ENCODE results near the gene CSNK1G1.

The CSNK1G1 gene

GRCh38 chr15:64210371-64210770 is 145.6 kb downstream of the CSNK1G1 start:
- Histone ChIP-seq H3K9ac (ENCODE audit: low read depth, low read length) (no peak overlapping the region), H3K4me1 (ENCODE audit: control insufficient read depth, insufficient read depth, low read length) (no peaks in the 10 kb centered on the region), H3K9me3 (ENCODE audit: control insufficient read depth, insufficient read depth, low read length) (no peaks in the 10 kb centered on the region), H3K4me3 (ENCODE audit: low read depth, low read length) (no peak overlapping the region), H3K36me3 (ENCODE audit: control insufficient read depth, insufficient read depth, low read length) (no peaks in the 10 kb centered on the region), H3K27me3 (ENCODE audit: control insufficient read depth, insufficient read depth, low read length) (no peaks in the 10 kb centered on the region)

GRCh38 chr15:64209680-64210334 is 146.2 kb downstream of the CSNK1G1 start:
- Histone ChIP-seq H3K9ac (ENCODE audit: low read depth, low read length) (no peak overlapping the region), H3K9me3 (ENCODE audit: control insufficient read depth, insufficient read depth, low read length) (no peaks in the 10 kb centered on the region), H3K4me1 (ENCODE audit: control insufficient read depth, insufficient read depth, low read length) (no peaks in the 10 kb centered on the region), H3K4me3 (ENCODE audit: low read depth, low read length) (no peak overlapping the region), H3K36me3 (ENCODE audit: control insufficient read depth, insufficient read depth, low read length) (no peaks in the 10 kb centered on the region), H3K27me3 (ENCODE audit: control insufficient read depth, insufficient read depth, low read length) (no peaks in the 10 kb centered on the region)

GRCh38 chr15:64205202-64205601 is 150.8 kb downstream of the CSNK1G1 start:
- no peak overlapping the region for H3K4me3 ChIP-seq (ENCODE audit: low read depth, low read length)
- H3K9me3 ChIP-seq (ENCODE audit: control insufficient read depth, insufficient read depth, low read length) = no peaks in the 10 kb centered on the region
- peaks cover 4% of the 10 kb centered on the region for H3K36me3 ChIP-seq (ENCODE audit: control insufficient read depth, insufficient read depth, low read length)
- no peaks in the 10 kb centered on the region for H3K4me1 ChIP-seq (ENCODE audit: control insufficient read depth, insufficient read depth, low read length)
- H3K27me3 ChIP-seq (ENCODE audit: control insufficient read depth, insufficient read depth, low read length) = no peaks in the 10 kb centered on the region
- H3K9ac ChIP-seq (ENCODE audit: low read depth, low read length) = no peak overlapping the region

- no peak overlapping the region for H3K9ac ChIP-seq (ENCODE audit: low read depth, low read length)
- H3K27me3 ChIP-seq (ENCODE audit: control insufficient read depth, insufficient read depth, low read length) = no peaks in the 10 kb centered on the region
- peaks cover 4% of the 10 kb centered on the region for H3K36me3 ChIP-seq (ENCODE audit: control insufficient read depth, insufficient read depth, low read length)
- no peaks in the 10 kb centered on the region for H3K4me1 ChIP-seq (ENCODE audit: control insufficient read depth, insufficient read depth, low read length)
- no peak overlapping the region for H3K4me3 ChIP-seq (ENCODE audit: low read depth, low read length)
- H3K9me3 ChIP-seq (ENCODE audit: control insufficient read depth, insufficient read depth, low read length) = no peaks in the 10 kb centered on the region
Measured at GRCh38 chr15:64197425-64197824, 158.5 kb downstream of the CSNK1G1 start.

GRCh38 chr15:64193971-64194370 is 162.0 kb downstream of the CSNK1G1 start:
- H3K27me3 ChIP-seq (ENCODE audit: control insufficient read depth, insufficient read depth, low read length) = no peaks in the 10 kb centered on the region
- no peaks in the 10 kb centered on the region for H3K9me3 ChIP-seq (ENCODE audit: control insufficient read depth, insufficient read depth, low read length)
- no peak overlapping the region for H3K4me3 ChIP-seq (ENCODE audit: low read depth, low read length)
- H3K36me3 ChIP-seq (ENCODE audit: control insufficient read depth, insufficient read depth, low read length) = no peaks in the 10 kb centered on the region
- no peaks in the 10 kb centered on the region for H3K4me1 ChIP-seq (ENCODE audit: control insufficient read depth, insufficient read depth, low read length)
- peak overlapping the region; percentile 32 for H3K9ac ChIP-seq (ENCODE audit: low read depth, low read length)

GRCh38 chr15:64191971-64192830 is 163.8 kb downstream of the CSNK1G1 start:
- Histone ChIP-seq H3K4me1 (ENCODE audit: control insufficient read depth, insufficient read depth, low read length) (no peaks in the 10 kb centered on the region), H3K27me3 (ENCODE audit: control insufficient read depth, insufficient read depth, low read length) (no peaks in the 10 kb centered on the region), H3K9me3 (ENCODE audit: control insufficient read depth, insufficient read depth, low read length) (no peaks in the 10 kb centered on the region), H3K9ac (ENCODE audit: low read depth, low read length) (no peak overlapping the region), H3K36me3 (ENCODE audit: control insufficient read depth, insufficient read depth, low read length) (no peaks in the 10 kb centered on the region), H3K4me3 (ENCODE audit: low read depth, low read length) (no peak overlapping the region)

GRCh38 chr15:64187396-64188191 is 168.4 kb downstream of the CSNK1G1 start:
- no peaks in the 10 kb centered on the region for H3K4me1 ChIP-seq (ENCODE audit: control insufficient read depth, insufficient read depth, low read length)
- no peaks in the 10 kb centered on the region for H3K9me3 ChIP-seq (ENCODE audit: control insufficient read depth, insufficient read depth, low read length)
- H3K4me3 ChIP-seq (ENCODE audit: low read depth, low read length) = no peak overlapping the region
- H3K27me3 ChIP-seq (ENCODE audit: control insufficient read depth, insufficient read depth, low read length) = no peaks in the 10 kb centered on the region
- no peak overlapping the region for H3K9ac ChIP-seq (ENCODE audit: low read depth, low read length)
- no peaks in the 10 kb centered on the region for H3K36me3 ChIP-seq (ENCODE audit: control insufficient read depth, insufficient read depth, low read length)

- no peak overlapping the region for H3K4me3 ChIP-seq (ENCODE audit: low read depth, low read length)
- H3K36me3 ChIP-seq (ENCODE audit: control insufficient read depth, insufficient read depth, low read length) = no peaks in the 10 kb centered on the region
- no peaks in the 10 kb centered on the region for H3K4me1 ChIP-seq (ENCODE audit: control insufficient read depth, insufficient read depth, low read length)
- H3K9me3 ChIP-seq (ENCODE audit: control insufficient read depth, insufficient read depth, low read length) = no peaks in the 10 kb centered on the region
- H3K9ac ChIP-seq (ENCODE audit: low read depth, low read length) = no peak overlapping the region
- no peaks in the 10 kb centered on the region for H3K27me3 ChIP-seq (ENCODE audit: control insufficient read depth, insufficient read depth, low read length)
Measured at GRCh38 chr15:64185146-64185911, 170.6 kb downstream of the CSNK1G1 start.

GRCh38 chr15:64182859-64183370 is 173.1 kb downstream of the CSNK1G1 start:
- H3K9ac ChIP-seq (ENCODE audit: low read depth, low read length) = no peak overlapping the region

GRCh38 chr15:64180235-64180824 is 175.6 kb downstream of the CSNK1G1 start:
- Histone ChIP-seq H3K9me3 (ENCODE audit: control insufficient read depth, insufficient read depth, low read length) (no peaks in the 10 kb centered on the region), H3K36me3 (ENCODE audit: control insufficient read depth, insufficient read depth, low read length) (peaks cover 3% of the 10 kb centered on the region), H3K4me3 (ENCODE audit: low read depth, low read length) (no peak overlapping the region), H3K9ac (ENCODE audit: low read depth, low read length) (no peak overlapping the region), H3K4me1 (ENCODE audit: control insufficient read depth, insufficient read depth, low read length) (no peaks in the 10 kb centered on the region), H3K27me3 (ENCODE audit: control insufficient read depth, insufficient read depth, low read length) (no peaks in the 10 kb centered on the region)

More at GRCh38 chr15:64182859-64183370, 173.1 kb downstream of the CSNK1G1 start:
- H3K27me3 ChIP-seq (ENCODE audit: control insufficient read depth, insufficient read depth, low read length) = no peaks in the 10 kb centered on the region
- no peaks in the 10 kb centered on the region for H3K4me1 ChIP-seq (ENCODE audit: control insufficient read depth, insufficient read depth, low read length)
- no peak overlapping the region for H3K4me3 ChIP-seq (ENCODE audit: low read depth, low read length)
- no peaks in the 10 kb centered on the region for H3K9me3 ChIP-seq (ENCODE audit: control insufficient read depth, insufficient read depth, low read length)
- no peaks in the 10 kb centered on the region for H3K36me3 ChIP-seq (ENCODE audit: control insufficient read depth, insufficient read depth, low read length)
